Activated naive CD8-positive, alpha-beta T cell treated with anti-CD3 and anti-CD28 coated beads, Interleukin-2, amount 50 U/mL, for 24 hours (primary cell): Measurements from ENCODE around the gene SIPA1L2.

ENCODE experiments used
- ATAC-seq: fragments of 150-1000 bp; cut with Tn5 transposase; one replicate; pipeline ENCODE4 v1.10.0; 2021
- DNase-seq: peaks from one replicate; pipeline ENCODE4 v3.0.0; 2021
- H3K27ac Mint-ChIP-seq: one replicate; pipeline ENCODE4 v1.8.0; 2021; ENCODE audit warnings: mild to moderate bottlenecking, mixed read lengths
- H3K27me3 Mint-ChIP-seq: one replicate; pipeline ENCODE4 v1.8.0; 2021; ENCODE audit warnings: mixed read lengths
- H3K36me3 Mint-ChIP-seq: one replicate; pipeline ENCODE4 v1.8.0; 2021; ENCODE audit warnings: low read depth, mixed read lengths
- H3K4me1 Mint-ChIP-seq: one replicate; pipeline ENCODE4 v1.8.0; 2021; ENCODE audit warnings: mixed read lengths
- H3K4me3 Mint-ChIP-seq: one replicate; pipeline ENCODE4 v1.8.0; 2021; ENCODE audit warnings: mild to moderate bottlenecking, moderate library complexity, mixed read lengths
- H3K9me3 Mint-ChIP-seq: one replicate; pipeline ENCODE4 v1.8.0; 2021; ENCODE audit warnings: mixed read lengths

SIPA1L2 gene, protein sequence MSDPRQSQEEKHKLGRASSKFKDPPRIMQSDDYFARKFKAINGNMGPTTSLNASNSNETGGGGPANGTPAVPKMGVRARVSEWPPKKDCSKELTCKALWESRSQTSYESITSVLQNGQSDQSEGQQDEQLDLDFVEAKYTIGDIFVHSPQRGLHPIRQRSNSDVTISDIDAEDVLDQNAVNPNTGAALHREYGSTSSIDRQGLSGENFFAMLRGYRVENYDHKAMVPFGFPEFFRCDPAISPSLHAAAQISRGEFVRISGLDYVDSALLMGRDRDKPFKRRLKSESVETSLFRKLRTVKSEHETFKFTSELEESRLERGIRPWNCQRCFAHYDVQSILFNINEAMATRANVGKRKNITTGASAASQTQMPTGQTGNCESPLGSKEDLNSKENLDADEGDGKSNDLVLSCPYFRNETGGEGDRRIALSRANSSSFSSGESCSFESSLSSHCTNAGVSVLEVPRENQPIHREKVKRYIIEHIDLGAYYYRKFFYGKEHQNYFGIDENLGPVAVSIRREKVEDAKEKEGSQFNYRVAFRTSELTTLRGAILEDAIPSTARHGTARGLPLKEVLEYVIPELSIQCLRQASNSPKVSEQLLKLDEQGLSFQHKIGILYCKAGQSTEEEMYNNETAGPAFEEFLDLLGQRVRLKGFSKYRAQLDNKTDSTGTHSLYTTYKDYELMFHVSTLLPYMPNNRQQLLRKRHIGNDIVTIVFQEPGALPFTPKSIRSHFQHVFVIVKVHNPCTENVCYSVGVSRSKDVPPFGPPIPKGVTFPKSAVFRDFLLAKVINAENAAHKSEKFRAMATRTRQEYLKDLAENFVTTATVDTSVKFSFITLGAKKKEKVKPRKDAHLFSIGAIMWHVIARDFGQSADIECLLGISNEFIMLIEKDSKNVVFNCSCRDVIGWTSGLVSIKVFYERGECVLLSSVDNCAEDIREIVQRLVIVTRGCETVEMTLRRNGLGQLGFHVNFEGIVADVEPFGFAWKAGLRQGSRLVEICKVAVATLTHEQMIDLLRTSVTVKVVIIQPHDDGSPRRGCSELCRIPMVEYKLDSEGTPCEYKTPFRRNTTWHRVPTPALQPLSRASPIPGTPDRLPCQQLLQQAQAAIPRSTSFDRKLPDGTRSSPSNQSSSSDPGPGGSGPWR (N-terminal part only)

DNA sequence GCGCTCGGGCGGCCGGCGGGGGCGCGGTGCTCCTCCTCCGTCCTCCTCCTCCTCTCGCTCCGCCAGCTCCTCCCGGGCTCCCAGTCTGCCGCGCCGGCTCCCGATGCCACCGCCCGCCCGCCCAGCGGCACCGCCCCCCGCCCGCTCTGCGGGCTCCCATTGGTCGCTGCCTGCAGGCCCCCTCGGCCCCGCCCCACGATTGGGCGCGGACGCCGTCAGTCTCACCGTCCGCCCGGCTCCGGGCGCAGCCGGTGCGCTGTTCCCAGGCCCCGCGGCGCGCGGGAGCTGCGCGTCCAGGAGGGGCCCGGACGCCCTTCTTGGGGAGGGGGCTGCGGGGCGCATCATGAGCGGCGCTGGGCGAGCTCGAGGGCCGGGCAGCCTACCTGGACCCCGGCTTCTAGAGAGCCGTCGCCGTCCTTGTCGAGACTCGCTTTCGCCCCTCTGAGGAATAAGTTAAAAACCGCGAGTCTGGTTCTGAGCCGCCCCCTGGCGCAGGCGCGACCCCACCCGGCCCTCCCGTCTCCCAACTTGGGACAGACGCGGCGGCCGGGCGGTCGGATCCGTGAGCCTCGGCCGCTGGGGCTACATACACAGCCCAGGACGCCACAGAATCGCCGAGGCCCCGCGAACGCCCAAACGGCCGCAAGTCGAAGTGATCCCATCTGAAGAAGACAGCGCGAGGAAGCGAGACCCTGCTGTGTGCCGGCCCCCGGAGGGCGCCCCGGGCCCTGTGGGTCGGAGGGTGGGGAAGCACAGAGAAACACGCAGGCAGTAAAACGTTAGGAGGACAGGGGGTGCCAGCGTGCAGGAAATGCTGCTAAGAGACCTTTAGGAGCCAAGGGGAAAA lies at the start of gene SIPA1L2:
Gene SIPA1L2 (minus strand): TSS at position 87 of the 847 bp plus-strand sequence. CDS start 114,794 bp downstream, outside the sequence.
- peak within 1 kb of the TSS; percentile 79 for H3K4me3 Mint-ChIP-seq
- H3K36me3 Mint-ChIP-seq, result no peaks in the 10 kb centered on the region
- ATAC-seq (peak; percentile 93), DNase-seq (peak; percentile 91)
- H3K27ac Mint-ChIP-seq, result peak within 1 kb of the TSS; percentile 73
- peaks cover 14% of the 10 kb centered on the region for H3K27me3 Mint-ChIP-seq
- peaks cover 32% of the 10 kb centered on the region for H3K4me1 Mint-ChIP-seq
- no peaks in the 10 kb centered on the region for H3K9me3 Mint-ChIP-seq

DNA sequence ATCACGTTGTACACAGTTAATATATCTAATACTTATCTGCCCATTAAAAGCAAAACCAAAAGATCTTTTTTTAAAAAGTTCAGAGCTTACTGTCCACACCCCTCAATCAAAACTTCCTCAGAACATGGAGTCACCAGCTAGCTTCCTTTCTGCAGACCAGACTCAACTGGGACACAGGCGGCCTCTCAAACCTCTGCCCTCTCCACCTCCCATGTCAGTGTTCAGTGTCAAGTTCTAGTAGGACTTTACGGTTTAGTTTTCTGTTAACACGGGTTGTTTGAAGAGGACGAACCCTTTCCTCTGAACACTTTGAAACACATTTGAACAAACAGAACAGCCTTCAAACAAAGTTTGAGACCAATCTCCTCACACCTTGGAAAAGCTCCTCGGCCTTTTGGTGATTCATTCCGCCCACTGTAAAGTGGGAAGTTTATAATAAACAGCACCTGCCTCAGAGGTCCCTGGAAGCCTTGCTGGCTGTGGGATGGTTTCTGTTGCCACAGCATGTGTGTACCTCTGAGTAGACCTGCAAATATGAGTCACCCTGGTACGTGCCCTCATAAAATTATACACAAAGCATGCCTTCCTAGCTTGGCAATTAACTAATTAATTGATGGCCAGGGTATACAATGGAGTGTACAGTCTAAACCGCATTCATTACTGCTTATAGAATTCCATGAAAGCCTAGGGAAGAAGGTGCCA lies 48.4 kb upstream of the SIPA1L2 start:
- H3K36me3 Mint-ChIP-seq, result no peaks in the 10 kb centered on the region
- H3K4me3 Mint-ChIP-seq, result no peak overlapping the region
- ATAC-seq, result no peak
- no peaks in the 10 kb centered on the region for H3K27me3 Mint-ChIP-seq
- no peaks in the 10 kb centered on the region for H3K9me3 Mint-ChIP-seq
- peaks cover 6% of the 10 kb centered on the region for H3K4me1 Mint-ChIP-seq
- H3K27ac Mint-ChIP-seq, result no peak overlapping the region
- DNase-seq, result no peak

DNA sequence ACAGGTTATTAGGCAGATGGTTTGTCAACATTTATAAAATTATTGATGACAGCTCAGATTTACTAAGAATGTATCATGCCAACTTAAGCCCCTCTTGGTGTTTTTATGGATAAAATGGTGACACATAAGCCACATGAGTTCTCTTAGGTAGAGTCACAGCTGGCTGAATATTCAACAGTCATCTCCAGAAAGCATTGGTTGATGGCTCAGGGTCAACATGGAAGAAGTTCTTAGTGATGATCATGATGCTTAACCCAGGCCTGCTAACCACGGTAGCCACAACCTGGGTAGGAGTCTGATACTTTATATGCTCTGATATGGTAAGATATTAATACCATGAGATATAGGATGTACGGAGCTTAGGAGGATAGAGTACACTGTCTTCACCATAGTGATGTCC lies 46.4 kb upstream of the SIPA1L2 start:
- Mint-ChIP-seq H3K27ac (no peak overlapping the region), H3K36me3 (no peaks in the 10 kb centered on the region), H3K4me3 (no peak overlapping the region), H3K27me3 (no peaks in the 10 kb centered on the region), H3K9me3 (no peaks in the 10 kb centered on the region), H3K4me1 (peaks cover 6% of the 10 kb centered on the region)
- ATAC-seq, result peak; percentile 46
- no peak for DNase-seq

DNA sequence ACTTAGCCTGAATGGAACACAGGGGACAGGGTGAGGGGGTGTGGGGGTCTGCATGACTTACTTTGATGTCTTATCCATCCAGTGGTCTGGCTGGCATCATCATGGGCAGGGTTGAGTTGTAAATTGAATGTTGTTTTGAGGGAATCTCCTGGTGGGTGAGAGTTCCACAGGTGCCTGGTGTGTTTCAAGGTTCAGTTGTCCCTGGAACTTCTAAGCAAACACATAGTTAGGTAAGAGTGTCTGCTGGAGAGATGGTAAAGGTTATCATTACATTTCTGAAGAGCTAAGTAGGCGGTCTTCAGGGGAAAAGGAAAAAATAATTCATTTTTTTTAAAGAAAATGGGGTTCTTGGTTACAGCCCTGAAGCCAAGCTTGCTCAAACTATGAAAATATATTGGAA lies 46.0 kb upstream of the SIPA1L2 start:
- Mint-ChIP-seq H3K27me3 (no peaks in the 10 kb centered on the region), H3K36me3 (no peaks in the 10 kb centered on the region), H3K4me3 (no peak overlapping the region), H3K4me1 (peaks cover 6% of the 10 kb centered on the region), H3K27ac (no peak overlapping the region), H3K9me3 (no peaks in the 10 kb centered on the region)
- DNase-seq (no peak), ATAC-seq (no peak)

DNA sequence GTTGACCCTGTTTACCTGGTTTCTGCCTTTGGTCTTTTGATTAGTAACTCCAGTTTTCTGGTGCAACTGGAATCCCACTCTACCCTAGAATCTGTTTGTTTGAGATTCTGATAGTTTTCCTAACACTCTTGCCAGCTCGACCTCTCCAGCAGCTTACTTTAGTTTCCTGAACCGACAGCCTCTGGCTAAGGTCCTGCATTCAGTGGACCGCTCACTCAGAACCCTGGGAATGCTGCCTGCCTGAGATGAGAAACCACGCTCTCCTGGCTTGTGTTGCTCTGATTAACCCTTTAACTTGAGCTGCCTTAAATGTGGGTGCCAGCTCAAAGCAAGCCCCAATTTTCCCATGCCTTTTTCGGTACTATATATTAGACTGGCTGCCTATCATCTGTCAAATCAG lies 45.3 kb upstream of the SIPA1L2 start:
- no peaks in the 10 kb centered on the region for H3K27me3 Mint-ChIP-seq
- ATAC-seq, result no peak
- no peak for DNase-seq
- no peak overlapping the region for H3K4me3 Mint-ChIP-seq
- no peaks in the 10 kb centered on the region for H3K9me3 Mint-ChIP-seq
- H3K4me1 Mint-ChIP-seq, result peaks cover 6% of the 10 kb centered on the region
- no peak overlapping the region for H3K27ac Mint-ChIP-seq
- H3K36me3 Mint-ChIP-seq, result no peaks in the 10 kb centered on the region

DNA sequence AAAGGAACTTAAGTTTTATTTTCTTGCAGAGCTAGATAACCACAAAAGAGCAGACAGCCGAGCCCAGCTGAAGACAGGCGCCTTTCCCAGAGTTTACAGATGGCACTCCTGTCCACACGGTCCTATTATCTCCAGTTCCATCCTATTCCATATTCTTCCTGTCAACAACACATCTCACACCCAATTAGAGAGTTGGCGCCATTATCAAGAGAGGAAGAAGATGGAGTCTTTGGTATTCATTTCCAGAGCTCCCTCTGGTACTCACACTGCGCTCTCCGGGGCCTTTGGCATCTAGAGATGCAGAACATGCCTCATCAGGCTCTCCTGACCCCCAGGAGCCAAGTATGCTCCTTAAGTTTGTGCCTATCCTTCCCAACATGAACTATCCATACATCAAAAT lies 43.3 kb upstream of the SIPA1L2 start:
- ATAC-seq, result no peak
- Mint-ChIP-seq H3K36me3 (no peaks in the 10 kb centered on the region), H3K27ac (no peak overlapping the region), H3K4me1 (peaks cover 6% of the 10 kb centered on the region), H3K27me3 (no peaks in the 10 kb centered on the region), H3K4me3 (no peak overlapping the region), H3K9me3 (no peaks in the 10 kb centered on the region)
- no peak for DNase-seq

DNA sequence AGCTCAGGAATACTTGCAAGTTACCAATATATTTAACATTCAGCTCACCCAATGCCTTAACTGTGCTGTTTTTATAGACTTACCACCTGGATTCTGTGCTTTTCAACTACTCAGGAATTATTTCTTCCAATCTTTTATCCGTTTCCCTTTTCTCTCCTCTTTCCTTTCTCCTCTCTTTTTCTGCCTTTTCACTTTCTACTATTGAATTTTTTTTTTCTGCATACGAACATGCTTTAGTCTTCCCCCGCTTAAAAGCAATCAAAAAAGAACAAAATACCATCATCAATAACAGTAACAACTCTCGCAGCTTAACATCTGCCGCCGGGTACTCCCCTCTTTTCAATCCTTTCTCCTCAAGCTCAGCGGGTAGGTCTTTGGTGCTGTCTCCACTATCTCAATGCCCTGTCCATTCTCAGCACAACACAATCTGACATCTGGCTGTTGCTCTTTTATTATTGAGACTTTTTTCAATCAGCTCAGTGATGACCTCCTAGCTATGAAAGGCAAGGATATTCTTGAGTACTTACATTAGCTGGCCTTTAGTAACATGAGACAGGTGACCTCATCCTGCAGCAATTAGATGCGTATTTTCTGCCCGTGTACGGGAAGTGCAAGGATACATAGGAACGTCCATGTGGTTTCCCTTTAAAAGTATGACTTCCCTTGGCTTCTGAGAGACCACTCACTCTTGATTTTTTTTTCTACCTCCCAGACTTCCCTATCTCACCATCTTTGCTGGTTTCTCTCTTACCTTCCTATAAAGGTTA lies 40.2 kb upstream of the SIPA1L2 start:
- Mint-ChIP-seq H3K9me3 (no peaks in the 10 kb centered on the region), H3K4me3 (no peak overlapping the region), H3K4me1 (peaks cover 12% of the 10 kb centered on the region), H3K27me3 (no peaks in the 10 kb centered on the region), H3K27ac (no peak overlapping the region), H3K36me3 (no peaks in the 10 kb centered on the region)
- DNase-seq, result no peak
- no peak for ATAC-seq

DNA sequence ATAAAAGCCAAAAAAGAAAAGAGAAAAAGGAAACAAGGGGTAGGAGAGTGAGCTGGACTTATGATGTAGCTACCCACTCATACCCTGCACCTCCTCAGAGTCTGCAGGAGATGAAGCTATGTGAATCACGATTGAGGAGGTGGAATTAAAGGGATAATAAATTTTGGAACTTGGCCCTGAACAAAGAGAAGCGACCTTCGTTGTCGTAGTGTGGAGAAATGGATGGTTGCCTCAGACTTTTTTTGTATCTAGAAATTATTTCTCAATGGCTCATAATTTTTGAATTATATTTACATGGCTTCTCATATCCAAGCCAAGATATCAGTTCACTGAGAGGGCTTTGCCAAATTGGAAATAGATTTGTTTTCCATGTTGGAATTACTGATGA lies 37.8 kb upstream of the SIPA1L2 start:
- Mint-ChIP-seq H3K27ac (no peak overlapping the region), H3K9me3 (no peaks in the 10 kb centered on the region), H3K4me3 (no peak overlapping the region), H3K36me3 (no peaks in the 10 kb centered on the region), H3K27me3 (no peaks in the 10 kb centered on the region), H3K4me1 (peaks cover 12% of the 10 kb centered on the region)
- ATAC-seq, result no peak
- DNase-seq, result no peak

DNA sequence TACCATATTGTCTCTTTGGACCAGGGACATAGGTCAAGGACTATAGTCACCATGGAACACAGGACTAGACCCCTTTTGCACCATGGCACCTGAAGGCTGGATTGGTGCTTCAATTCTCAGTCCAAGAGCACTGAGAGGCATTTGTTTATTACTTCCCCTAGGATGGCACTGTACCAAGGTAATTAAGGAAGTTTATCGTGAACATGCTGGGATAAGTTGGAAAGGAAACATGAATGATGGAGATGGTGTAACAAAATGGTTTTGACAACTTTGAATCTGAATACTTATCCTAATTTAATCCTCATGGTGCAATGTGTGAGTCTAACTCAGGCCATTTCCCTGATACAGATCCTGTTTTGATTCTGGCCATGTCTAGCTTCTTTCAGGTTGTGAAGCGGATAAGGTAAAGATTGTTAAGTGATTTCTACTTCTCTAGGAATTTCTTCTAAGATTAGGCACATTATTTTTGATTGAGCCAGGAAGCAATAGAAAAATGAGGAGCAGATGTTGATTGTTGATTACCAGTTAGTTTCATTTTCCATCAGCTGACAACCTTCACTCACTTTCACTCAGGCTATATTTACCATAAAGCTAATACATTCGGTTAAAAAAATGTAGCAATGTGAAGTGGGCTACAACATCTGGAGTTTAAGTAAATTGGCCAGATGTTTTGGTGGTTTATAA lies 37.3 kb upstream of the SIPA1L2 start:
- DNase-seq (no peak), ATAC-seq (no peak)
- Mint-ChIP-seq H3K27ac (no peak overlapping the region), H3K27me3 (no peaks in the 10 kb centered on the region), H3K9me3 (no peaks in the 10 kb centered on the region), H3K4me3 (no peak overlapping the region), H3K36me3 (no peaks in the 10 kb centered on the region), H3K4me1 (peaks cover 12% of the 10 kb centered on the region)

DNA sequence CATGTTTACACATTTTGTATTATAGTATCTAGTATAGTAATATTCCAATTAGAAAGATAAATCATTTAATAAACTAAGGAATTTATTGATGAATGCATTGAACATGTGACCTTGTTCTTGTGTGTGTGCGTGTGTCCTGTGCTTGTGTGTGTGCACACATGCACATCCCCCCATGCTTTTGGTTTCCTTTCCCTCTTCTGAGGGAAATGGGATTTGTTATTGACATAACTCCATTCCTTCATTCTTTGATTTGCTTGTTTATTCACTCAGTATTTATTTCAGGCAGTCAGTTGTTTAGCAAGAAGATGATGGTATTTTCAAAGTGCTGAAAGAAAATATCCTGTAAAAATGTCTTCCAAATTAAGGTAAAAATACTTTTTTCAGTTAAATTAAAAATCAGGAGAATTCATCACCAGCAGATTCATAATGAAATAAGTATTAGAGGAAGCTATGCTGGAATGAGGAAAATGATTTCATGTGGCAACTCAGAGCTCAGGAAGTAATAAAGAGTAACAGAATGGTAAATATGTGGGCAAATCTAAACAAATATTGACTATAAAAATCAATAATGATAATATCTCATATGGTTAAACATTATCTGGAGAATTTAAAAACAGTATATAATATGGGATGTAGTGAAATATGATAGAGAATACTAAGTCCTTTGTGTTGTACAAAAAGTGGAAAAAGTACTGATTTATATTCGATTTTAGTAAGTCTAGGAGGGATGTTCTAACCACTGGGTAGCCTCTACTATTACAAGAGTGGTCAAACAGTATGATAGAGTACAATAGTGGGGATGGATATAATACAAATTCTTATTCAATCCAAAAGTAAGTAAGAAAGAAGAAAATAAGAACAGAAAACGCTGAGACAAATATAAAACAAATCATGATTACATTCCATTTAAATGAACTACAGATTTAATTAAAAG lies 35.2 kb upstream of the SIPA1L2 start:
- Mint-ChIP-seq H3K27ac (no peak overlapping the region), H3K36me3 (no peaks in the 10 kb centered on the region), H3K4me1 (peaks cover 12% of the 10 kb centered on the region), H3K27me3 (no peaks in the 10 kb centered on the region), H3K4me3 (no peak overlapping the region), H3K9me3 (no peaks in the 10 kb centered on the region)
- ATAC-seq (no peak), DNase-seq (no peak)

DNA sequence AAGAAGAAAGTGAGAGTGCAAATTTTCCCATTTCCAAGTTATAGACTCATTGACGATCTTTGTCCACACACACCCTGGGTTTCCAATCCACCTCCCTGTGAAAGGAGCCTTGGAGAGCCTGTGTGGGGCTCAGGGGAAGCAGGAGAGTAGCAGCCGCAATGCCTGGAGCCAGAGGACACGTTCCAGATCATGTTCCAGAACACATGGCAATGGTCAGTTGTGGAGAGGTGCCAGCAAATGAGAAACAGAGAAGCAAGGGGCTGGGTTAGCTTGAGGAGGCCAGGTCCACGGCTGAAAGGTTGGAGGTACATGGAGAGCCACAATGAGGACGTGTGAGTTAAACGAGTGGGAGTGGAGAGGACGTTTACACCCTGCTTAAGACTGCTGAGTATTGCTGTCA lies 33.0 kb upstream of the SIPA1L2 start:
- ATAC-seq, result no peak

DNA sequence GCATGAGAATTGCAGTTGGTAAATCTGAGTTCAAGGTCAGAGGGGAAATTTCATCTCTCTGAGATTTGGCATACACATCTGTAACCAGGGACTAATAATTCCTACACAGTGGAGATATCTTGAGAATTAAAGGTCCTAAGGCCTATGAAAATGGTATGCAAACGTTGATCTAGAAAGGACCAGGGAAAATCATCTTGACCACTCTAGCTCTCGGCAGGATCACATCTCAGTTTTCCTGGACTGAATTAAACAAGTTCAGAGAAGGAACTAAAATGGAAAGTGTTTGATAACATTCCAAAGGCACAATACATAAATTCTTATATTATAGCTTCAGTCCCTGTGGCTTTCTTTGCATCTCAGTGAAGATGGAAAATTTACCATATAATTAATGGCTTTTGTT lies 28.5 kb upstream of the SIPA1L2 start:
- H3K36me3 Mint-ChIP-seq, result no peaks in the 10 kb centered on the region
- ATAC-seq, result no peak
- peaks cover 6% of the 10 kb centered on the region for H3K4me1 Mint-ChIP-seq
- no peak overlapping the region for H3K4me3 Mint-ChIP-seq
- no peaks in the 10 kb centered on the region for H3K9me3 Mint-ChIP-seq
- H3K27ac Mint-ChIP-seq, result no peak overlapping the region
- peaks cover 6% of the 10 kb centered on the region for H3K27me3 Mint-ChIP-seq
- DNase-seq, result no peak

More for the DNA sequence above, 33.0 kb upstream of the SIPA1L2 start:
- H3K36me3 Mint-ChIP-seq, result no peaks in the 10 kb centered on the region
- H3K9me3 Mint-ChIP-seq, result no peaks in the 10 kb centered on the region
- H3K27ac Mint-ChIP-seq, result no peak overlapping the region
- H3K4me3 Mint-ChIP-seq, result no peak overlapping the region
- DNase-seq, result no peak
- peaks cover 9% of the 10 kb centered on the region for H3K4me1 Mint-ChIP-seq
- H3K27me3 Mint-ChIP-seq, result peaks cover 2% of the 10 kb centered on the region
